ENCODE data around the gene NAA40.

GRCh38 chr11:63907063-63907462 is 31.7 kb upstream of the NAA40 start:
- TF ChIP-seq CTCF (IDR thresholded peaks at IDR 0.05; ENCODE audit: insufficient read depth, low read length) (no peak), POLR2AphosphoS5 (IDR thresholded peaks at IDR 0.05; ENCODE audit: low read depth) (no peak)

Data from HL-60 (cell line).